Type B pancreatic cell (in vitro differentiated cells): ENCODE data around the gene SEPTIN5. TPM values are rescaled to one million over a fixed set of nuclear protein-coding genes. Genes with fewer than 3 reads are reported as not detected.
A peak's percentile ranks its signal among the peaks of the same experiment; 100 is the strongest.

Source experiments
- DNase-seq: peaks from one replicate; pipeline ENCODE4 v3.0.0; 2021; ENCODE audit warnings: mixed read lengths; ENCODE audit not compliant: unreplicated experiment; ENCODE audit errors: extremely low spot score
- H3K27ac Mint-ChIP-seq: 2 replicates; pipeline ENCODE4 v1.8.0; 2021; ENCODE audit warnings: mild to moderate bottlenecking, mixed read lengths
- H3K27me3 Mint-ChIP-seq: 2 replicates; pipeline ENCODE4 v1.8.0; 2021; ENCODE audit warnings: mixed read lengths
- H3K36me3 Mint-ChIP-seq: 2 replicates; pipeline ENCODE4 v1.8.0; 2021; ENCODE audit warnings: mixed read lengths
- H3K4me1 Mint-ChIP-seq: one replicate; pipeline ENCODE4 v1.8.0; 2021; ENCODE audit warnings: mixed read lengths; ENCODE audit not compliant: unreplicated experiment
- H3K4me3 Mint-ChIP-seq: 2 replicates; pipeline ENCODE4 v1.8.0; 2021; ENCODE audit warnings: mild to moderate bottlenecking, mixed read lengths
- H3K9me3 Mint-ChIP-seq: 2 replicates; pipeline ENCODE4 v1.8.0; 2021; ENCODE audit warnings: mixed read lengths
- CTCF ChIP-seq: fragments of 200-600 bp; sonication (generic); conservative IDR thresholded peaks from 2 replicates; pipeline ENCODE4 v1.5.0; 2021; ENCODE audit warnings: antibody characterized with exemption, mild to moderate bottlenecking
- total RNA-seq: library from RNA; stranded (reverse); gene quantifications from 2 replicates; pipeline ENCODE4 v1.2.1, GENCODE V29; 2021; ENCODE audit warnings: low replicate concordance

Gene SEPTIN5
- total RNA-seq, 1 donor from 2014 or later = 45.7 TPM

GRCh38 chr22:19759427-19760057 lies 45.2 kb downstream of the SEPTIN5 start:
- Mint-ChIP-seq H3K27ac (peak overlapping the region; percentile 55), H3K9me3 (no peaks in the 10 kb centered on the region), H3K36me3 (no peaks in the 10 kb centered on the region), H3K27me3 (peaks cover 80% of the 10 kb centered on the region), H3K4me1 (peaks cover 14% of the 10 kb centered on the region), H3K4me3 (peak overlapping the region; percentile 82)
- TF ChIP-seq CTCF = no peak
- no peak for DNase-seq

GRCh38 chr22:19760058-19760950 lies 46.0 kb downstream of the SEPTIN5 start, which contains the start of gene TBX1:
Gene TBX1 (plus strand): TSS chr22:19760778. CDS start chr22:19760844, 66 bp downstream.
- H3K27me3 Mint-ChIP-seq = peaks cover 80% of the 10 kb centered on the region
- H3K4me3 Mint-ChIP-seq = peak within 1 kb of the TSS; percentile 84
- TF ChIP-seq CTCF = no peak
- peaks cover 18% of the 10 kb centered on the region for H3K4me1 Mint-ChIP-seq
- peaks cover 4% of the 10 kb centered on the region for H3K36me3 Mint-ChIP-seq
- H3K9me3 Mint-ChIP-seq = no peaks in the 10 kb centered on the region
- peak within 1 kb of the TSS; percentile 55 for H3K27ac Mint-ChIP-seq
- DNase-seq = no peak

- peaks cover 4% of the 10 kb centered on the region for H3K36me3 Mint-ChIP-seq
- peak overlapping the region; percentile 84 for H3K4me3 Mint-ChIP-seq
- peaks cover 76% of the 10 kb centered on the region for H3K27me3 Mint-ChIP-seq
- no peak for TF ChIP-seq CTCF
- DNase-seq = no peak
- H3K27ac Mint-ChIP-seq = no peak overlapping the region
- H3K4me1 Mint-ChIP-seq = peaks cover 18% of the 10 kb centered on the region
- no peaks in the 10 kb centered on the region for H3K9me3 Mint-ChIP-seq
Measured at GRCh38 chr22:19760951-19761724, 46.8 kb downstream of the SEPTIN5 start.

GRCh38 chr22:19761725-19762567 lies 47.6 kb downstream of the SEPTIN5 start:
- Mint-ChIP-seq H3K4me3 (peak overlapping the region; percentile 84), H3K36me3 (peaks cover 4% of the 10 kb centered on the region), H3K27ac (no peak overlapping the region), H3K9me3 (no peaks in the 10 kb centered on the region), H3K27me3 (peaks cover 73% of the 10 kb centered on the region), H3K4me1 (peaks cover 18% of the 10 kb centered on the region)
- TF ChIP-seq CTCF = no peak
- no peak for DNase-seq
